HL-60/S4 treated with retinoic acid at 250 ng/mL for 4 days and 3 days (cell line): Measurements from ENCODE around the gene NFIC.
"Not testable (repeated sequence)": the region's sequence is repeated elsewhere in the genome, so short reads cannot be mapped to it uniquely, and the experiment has no call there.

Experiments
- in situ Hi-C: fragments of 300-500 bp; cut with MboI; formaldehyde crosslinking; loops from 2 replicates; pipeline ENCODE4 v1.7.0; 2022; ENCODE audit warnings: low sequenced_read_pairs

The NFIC gene

DNA sequence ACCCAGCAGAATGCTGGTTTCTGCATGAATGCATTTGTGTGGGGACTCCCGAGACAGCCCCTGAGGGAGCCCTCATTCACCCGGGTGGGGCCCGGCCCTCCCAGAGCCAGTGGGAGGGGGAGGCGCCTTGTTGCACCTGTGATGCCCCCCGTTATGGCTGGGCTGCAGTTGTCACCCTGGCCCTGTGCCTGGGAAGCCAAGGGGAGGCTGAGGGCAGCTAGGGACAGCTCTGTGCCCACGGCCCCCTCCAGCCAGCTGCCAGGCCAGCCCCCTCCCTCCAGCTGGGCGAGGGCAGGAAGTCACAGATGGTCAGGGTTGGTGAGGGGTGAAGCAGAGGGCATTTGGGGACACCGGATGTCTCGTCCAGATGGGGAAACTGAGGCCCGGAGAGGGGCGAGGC lies 26.1 kb downstream of the NFIC start:
- in situ Hi-C loops: no loop called here

DNA sequence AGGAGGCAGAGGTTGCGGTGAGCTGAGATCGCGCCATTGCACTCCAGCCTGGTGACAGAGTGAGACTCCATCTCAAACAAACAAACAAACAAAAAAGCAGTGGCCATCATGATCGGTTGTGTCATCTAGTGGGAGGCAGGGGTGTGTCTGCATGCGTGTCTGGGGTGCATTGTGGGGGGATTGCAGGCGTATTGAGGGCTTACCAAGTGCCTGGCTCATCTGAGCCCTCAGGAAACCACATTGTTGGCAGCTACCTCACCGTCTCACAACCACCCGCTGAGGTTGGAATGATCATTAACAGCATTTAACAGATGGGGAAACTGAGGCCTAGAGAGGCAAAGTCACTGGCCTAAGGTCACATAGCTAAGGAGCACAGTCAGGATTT lies 30.5 kb downstream of the NFIC start:
- in situ Hi-C loops: no loop called here

DNA sequence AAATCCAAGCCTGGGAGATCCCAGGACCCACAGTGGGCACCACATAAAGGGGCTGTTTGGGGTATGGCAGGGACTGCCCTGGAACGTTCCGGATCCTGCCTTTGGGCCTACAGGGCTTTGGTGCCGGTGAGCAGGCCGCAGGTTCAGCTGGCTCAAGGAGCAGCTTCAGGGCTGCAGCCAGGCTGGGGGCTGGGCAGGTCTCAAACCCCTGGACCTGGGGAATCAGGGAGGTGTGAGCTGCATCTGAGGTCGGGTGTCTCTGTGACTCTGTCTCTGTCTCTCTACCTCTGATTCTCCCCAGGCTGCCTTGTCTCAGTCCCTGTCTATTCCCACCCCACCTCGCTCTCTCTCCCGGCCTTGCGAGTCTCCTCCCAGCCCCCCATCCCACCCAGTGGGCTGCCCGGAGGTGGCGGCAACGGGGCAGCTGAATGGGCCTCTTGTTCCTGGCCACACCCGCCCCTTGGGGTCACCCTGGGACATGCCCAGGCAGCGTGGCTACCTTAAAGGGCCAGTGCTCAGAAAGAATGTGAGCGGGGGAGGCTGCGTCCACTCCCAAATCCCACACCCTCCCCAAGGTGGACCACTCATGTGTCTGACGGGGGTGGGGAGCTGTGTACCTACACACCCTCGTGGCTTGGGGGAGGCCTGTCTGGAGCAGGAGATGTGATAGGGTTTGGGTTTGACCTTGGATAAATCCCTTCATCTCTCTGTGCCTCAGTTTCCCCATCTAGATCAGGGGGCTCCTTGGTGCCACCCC lies 31.1 kb downstream of the NFIC start:
- in situ Hi-C loops: no loop called here

GRCh38 chr19:3398114-3398899 lies 31.9 kb downstream of the NFIC start:
- in situ Hi-C loops: no loop called here

DNA sequence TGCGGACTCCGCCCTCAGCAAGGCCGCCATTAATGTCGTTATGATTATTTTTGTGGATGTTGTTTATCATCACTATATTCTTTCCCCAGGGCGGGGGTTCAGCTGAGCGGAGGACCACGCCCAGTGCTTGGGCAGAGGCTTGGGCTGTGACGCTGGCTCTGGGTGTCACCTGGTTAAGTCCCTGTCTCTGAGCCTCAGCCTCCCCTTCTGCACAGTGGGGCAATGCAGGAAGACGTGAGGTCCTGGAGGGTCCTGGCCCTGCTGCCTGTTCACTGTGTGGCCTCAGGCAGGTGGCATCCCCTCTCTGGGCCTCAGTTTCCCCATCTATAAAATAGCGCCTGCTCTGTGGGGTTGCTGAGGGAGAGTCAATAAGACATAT lies 32.5 kb downstream of the NFIC start:
- in situ Hi-C loops: no loop called here

DNA sequence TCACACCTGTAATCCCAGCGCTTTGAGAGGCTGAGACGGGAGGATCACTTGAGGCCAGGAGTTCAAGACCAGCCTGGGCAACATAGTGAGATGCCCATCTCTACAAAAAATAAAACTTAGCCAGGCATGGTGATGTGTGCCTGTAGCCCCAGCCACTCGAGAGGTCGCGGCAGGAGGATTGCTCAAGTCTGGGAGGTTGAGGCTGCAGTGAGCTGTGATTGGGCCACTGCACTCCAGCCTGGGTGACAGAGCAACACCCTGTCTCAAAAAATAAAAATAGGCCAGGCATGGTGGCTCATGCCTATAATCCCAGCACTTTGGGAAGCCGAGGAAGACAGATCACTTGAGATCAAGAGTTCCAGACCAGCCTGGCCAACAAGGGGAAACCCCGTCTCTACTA lies 32.9 kb downstream of the NFIC start:
- in situ Hi-C loops: not testable (repeated sequence)

DNA sequence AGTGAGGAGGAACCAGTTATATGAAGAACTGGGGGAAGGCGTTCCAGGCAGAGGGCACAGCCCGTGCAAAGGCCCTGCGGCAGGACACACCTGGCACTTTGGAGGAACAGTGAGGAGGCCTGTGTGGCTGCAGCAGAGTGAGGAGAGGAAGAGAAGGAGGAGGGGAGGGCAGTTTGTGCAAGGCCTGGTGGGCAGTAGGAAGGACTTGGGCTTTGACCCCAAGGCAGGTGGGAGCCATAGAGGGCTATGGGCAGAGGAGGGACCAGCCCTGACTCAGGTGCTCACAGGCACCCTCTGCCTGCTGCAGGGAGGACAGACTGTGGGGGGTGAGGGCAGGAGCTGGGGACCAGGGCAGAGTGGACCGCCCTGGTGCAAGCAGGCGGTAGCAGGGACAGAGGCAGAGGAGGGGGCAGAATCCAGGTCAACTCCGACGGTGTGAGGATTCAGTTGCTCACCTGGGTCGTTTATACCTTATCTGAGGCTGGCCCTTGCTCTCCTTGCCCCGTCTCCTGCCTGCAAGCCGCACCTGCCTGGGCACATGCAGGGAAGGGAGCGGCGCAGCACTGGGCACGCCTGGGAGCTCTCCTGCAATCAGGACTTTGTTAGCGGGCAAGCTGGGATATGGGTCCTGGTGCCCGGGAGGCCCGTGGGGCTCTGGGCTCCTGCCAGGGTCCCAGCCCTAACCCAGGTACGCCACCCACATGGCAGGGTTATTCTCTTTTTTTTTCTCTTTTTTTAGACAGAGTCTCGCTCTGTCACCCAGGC lies 34.8 kb downstream of the NFIC start:
- in situ Hi-C loops: no loop called here

DNA sequence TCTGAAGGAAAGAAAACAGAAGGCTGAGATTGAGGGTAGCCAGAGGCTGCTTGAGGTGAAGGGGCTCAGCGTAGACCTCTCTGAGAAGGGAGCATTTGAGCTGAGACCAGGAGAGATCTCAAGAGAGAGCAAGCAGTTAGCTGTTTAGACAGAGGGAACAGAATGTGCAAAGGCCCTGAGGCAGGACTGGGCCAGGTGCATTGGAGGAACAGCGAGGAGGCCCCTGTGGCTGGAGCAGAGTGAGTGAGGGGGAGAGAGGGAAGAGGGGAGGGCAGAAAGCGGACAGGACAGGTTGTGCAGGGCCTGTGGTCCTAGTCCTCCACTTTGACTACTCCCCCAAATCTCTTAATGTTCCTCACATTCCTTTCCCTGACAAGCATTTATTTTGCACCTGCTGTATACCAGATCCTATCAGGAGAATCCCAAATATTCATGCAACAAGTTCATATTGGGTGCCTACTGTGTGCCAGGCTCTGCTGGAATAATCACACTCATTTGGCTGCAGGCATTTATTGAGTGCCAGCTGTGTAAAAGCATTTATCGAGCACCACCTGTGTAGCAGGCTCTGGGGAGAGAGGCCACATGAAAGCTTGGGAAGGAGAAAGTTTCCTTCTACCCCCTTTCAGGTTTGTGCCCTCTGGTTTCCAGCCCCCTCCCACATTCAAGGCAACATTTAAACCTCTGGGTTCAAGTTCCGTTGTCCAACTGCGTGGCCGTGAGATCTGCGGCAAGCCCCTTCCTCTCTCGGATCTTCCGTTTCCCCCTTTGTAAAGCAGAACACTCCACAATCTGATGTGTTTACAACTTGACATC lies 36.5 kb downstream of the NFIC start:
- in situ Hi-C loops: no loop called here

DNA sequence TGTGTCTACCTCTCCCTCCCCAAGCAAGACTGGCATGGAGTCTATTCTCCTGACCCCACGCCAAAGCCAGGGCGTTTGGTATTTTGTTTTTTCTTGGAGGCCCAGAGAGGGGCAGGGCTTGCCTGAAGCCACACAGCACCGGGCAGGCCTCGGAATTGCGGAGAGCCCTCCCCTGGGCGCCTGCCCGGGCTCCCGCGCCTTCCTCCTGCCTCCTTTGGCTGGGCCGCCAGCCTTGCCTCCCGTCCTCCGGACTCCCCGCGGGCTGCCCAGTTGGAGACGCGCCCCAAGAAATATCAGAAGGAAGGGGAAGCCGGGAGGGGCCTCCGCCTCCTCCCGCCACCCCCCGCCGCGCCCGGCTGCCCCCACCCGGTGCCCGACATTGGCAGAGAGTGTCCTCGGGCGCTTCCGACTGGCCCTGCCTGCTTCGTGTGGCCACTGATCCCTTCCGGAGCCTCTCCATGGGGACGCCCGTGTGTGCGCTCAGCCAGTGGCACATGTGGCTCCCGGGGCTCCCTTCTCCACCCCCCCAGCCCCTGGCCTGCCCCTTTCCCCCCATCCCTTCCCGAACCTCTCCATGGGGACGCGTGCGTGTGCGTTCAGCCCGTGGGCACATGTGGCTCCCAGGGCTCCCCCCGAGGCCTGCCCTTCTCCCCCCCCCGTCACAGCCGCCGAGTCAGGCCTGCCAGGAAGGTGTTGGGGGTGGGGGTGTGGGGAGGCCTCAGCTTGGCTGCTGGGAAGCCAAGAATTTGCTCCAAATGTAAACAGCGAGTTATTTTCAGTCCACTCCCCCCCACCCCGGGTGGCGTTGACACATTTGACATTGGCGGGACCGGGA lies 37.3 kb downstream of the NFIC start:
- in situ Hi-C loops: no loop called here

GRCh38 chr19:3404324-3405260 lies 38.2 kb downstream of the NFIC start:
- in situ Hi-C loops: no loop called here

DNA sequence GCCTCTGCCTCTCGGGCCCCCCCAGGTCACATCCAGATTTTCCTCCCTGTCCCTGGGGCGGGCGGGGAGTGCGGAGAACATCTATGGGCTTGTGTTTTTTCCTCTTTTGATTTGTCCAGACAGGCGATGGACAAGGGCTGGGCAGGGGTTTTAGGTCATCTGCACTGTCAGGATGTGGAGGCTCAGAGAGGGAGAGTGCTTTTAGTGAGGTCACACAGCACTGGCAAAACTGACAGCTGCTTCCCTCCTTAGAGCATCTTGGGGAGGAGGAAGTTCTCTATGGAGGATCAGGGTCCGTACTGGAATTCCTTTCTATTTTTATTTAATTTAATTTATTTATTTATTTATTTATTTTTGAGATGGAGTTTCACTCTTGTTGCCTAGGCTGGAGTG lies 38.9 kb downstream of the NFIC start:
- in situ Hi-C loops: no loop called here

DNA sequence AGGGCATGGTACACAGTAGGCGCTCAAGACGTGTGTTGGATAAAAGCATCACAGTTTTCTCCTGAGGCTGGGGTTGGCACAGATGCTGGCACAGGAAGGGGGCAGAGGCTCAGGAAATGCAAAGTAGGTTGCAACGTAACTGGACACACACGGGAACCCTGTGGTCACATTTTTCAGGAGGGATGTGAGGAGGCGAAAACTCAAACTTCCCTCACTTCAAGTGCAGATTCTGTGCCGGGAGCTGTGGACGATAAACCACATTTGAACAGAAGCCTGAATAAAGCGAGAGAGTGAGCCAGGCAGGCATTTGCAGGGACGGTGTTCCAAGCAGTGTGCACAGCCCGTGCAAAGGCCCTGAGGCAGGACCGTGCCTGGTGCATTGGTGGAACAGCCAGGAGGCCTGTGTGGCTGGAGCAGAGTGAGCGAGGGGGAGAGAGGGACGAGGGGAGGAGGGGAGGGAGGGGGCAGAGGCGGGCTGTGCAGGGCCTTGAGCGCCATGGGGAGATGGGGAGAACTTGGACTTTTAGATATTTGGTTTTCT lies 40.3 kb downstream of the NFIC start:
- in situ Hi-C loops: no loop called here

DNA sequence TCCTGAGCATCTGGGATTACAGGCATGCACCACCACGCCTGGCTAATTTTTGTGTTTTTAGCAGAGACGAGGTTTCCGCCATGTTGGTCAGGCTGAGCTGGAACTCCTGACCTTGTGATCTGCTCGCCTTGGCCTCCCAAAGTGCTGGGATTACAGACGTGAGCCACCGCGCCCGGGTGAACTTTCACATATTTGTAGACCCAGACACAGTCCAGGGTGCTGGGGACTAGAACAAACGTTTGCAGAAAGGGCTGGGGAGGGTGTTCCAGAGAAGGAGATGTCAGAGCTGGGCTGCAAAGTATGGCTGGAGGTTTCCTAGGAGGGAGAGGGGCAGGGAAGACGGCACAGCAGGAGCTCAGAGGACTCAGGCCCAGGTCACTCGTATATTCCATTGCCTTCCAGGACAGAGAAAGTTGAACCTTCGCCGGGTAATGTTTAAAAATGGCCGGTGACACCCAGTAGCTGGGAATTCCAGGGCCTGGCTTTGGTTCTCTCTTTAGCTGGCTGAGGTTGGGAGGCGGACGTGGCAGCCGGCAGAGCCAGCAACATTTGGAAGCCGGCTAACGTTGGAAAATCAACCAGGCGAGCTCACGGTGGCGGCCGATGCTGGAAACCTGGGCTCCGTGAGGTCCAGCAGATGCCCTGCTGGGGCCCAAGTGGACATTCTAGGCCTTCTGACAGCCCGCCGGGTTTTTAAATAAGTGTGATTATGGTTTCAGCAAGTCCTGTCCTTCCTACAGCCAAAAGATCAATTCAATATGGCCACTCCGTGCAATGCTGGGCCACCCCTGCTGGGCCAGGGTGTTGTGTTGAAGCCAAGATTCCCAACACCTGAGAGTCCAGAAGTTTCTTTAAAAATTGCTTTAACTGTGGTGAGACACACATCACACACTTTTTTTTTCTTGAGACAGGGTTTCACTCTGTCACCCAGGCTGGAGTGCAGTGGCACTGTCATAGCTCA lies 41.5 kb downstream of the NFIC start:
- in situ Hi-C loops: no loop called here

GRCh38 chr19:3408996-3409345 lies 42.6 kb downstream of the NFIC start:
- in situ Hi-C loops: no loop called here

DNA sequence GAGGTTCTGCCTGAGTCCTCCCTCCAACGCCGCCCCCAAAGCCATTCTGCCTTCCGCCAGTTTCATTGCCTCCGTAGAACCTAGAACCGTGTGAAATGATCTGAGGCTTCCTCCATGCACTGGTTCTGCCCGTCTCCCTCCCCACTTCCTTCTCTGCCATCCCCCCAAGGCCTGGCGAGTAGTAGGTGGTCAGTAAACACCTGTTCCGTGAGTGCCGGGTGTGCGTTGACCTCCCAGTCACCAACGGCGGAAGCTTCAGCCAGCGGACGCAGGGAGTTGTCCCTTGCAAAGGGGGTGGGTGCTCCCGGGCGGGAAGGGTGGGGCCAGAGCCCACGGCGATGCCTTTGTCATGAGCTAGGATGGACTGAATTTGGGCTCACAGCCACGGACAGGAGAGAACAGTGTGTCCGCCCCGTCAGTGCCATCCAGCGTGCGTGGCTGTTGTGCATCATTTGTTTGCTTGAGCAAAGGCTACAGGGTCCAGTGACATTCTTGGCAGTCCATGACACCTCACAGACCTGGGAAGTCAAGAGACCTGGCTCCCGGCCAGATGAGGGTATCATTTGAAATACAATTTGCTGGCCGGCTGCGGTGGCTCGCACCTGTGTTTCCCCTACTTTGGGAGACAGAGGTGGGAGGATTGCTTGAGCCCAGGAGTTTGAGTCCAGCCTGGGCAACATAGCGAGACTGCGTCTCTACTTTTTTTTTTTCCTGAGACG lies 43.1 kb downstream of the NFIC start:
- in situ Hi-C loops: no loop called here

DNA sequence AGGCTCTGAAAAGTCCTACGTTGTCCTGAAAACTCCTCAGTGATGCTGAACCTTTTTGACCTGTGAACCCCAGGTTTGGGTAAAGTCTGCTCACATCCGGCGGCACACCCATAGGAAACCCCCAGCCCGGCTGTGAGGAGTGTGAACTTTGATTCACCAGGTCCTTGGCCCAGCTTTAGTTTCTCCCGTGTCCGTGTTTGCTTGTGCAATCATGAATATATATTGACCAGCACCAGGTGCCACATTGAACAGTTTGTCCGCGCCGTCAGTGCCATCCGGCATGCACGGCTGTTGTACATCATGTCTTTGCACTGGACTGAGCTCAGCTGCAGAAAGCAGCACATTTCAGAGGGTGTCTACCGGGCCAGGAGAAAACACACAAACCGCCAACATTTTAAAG lies 45.3 kb downstream of the NFIC start:
- in situ Hi-C loops: no loop called here

DNA sequence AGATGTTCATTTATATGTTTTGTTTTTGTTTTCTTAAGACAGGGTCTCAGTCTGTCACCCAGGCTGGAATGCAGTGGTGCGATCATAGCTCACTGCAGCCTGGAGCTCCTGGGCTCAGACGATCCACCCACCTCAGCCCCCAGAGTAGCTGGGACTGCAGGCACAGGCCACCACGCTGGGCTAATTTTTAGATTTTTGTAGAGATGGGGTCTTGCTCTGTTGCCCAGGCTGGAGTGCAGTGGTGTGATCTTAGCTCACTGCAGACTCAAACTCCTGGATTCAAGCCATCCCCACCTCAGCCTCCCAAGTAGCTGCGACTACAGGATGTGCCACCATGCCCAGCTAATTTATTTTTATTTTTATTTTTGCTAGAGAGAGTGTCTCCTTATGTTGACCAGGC lies 45.7 kb downstream of the NFIC start:
- in situ Hi-C loops: no loop called here
